GM19463 (cell line): Measurements from ENCODE around the gene FBXO17.
"Not testable (repeated sequence)": the region's sequence is repeated elsewhere in the genome, so short reads cannot be mapped to it uniquely, and the experiment has no call there.

Experiments
- ATAC-seq: cut with Tn5 transposase; IDR thresholded peaks from one replicate; pipeline ENCODE4 v1.9.1; 2021; ENCODE audit warnings: mild to moderate bottlenecking, moderate library complexity; ENCODE audit not compliant: unreplicated experiment

FBXO17 gene

GRCh38 chr19:38975214-38975860 lies at the start of gene FBXO17:
TSS of gene FBXO17 (minus strand) at chr19:38975742. CDS start at chr19:38950319, 25,423 bp downstream.
- no peak for ATAC-seq

GRCh38 chr19:39024875-39025641 lies 49.5 kb upstream of the FBXO17 start:
- no peak for ATAC-seq

GRCh38 chr19:39021063-39021462 lies 45.5 kb upstream of the FBXO17 start:
- no peak for ATAC-seq

GRCh38 chr19:39017646-39018045 lies 42.1 kb upstream of the FBXO17 start:
- ATAC-seq = no peak

GRCh38 chr19:39017026-39017425 lies 41.5 kb upstream of the FBXO17 start:
- no peak for ATAC-seq

- no peak for ATAC-seq
Measured at GRCh38 chr19:39014037-39014436, 38.5 kb upstream of the FBXO17 start.

- no peak for ATAC-seq
Measured at GRCh38 chr19:39009001-39009400, 33.5 kb upstream of the FBXO17 start.

- no peak for ATAC-seq
Measured at GRCh38 chr19:39008137-39008536, 32.6 kb upstream of the FBXO17 start.

- no peak for ATAC-seq
Measured at GRCh38 chr19:39007096-39007495, 31.6 kb upstream of the FBXO17 start.

- no peak for ATAC-seq
Measured at GRCh38 chr19:39004403-39004802, 28.9 kb upstream of the FBXO17 start.

- ATAC-seq = no peak
Measured at GRCh38 chr19:39003796-39004195, 28.3 kb upstream of the FBXO17 start.

GRCh38 chr19:39003188-39003587 lies 27.6 kb upstream of the FBXO17 start:
- ATAC-seq = no peak

- no peak for ATAC-seq
Measured at GRCh38 chr19:39001041-39001440, 25.5 kb upstream of the FBXO17 start.

GRCh38 chr19:38997576-38997975 lies 22.0 kb upstream of the FBXO17 start:
- not testable (repeated sequence) for ATAC-seq

GRCh38 chr19:38993271-38993670 lies 17.7 kb upstream of the FBXO17 start:
- no peak for ATAC-seq

GRCh38 chr19:38990949-38991697 lies 15.6 kb upstream of the FBXO17 start:
- ATAC-seq = no peak

- ATAC-seq = not testable (repeated sequence)
Measured at GRCh38 chr19:38989614-38990013, 14.1 kb upstream of the FBXO17 start.

- ATAC-seq = no peak
Measured at GRCh38 chr19:38989066-38989605, 13.6 kb upstream of the FBXO17 start.

GRCh38 chr19:38988627-38989026 lies 13.1 kb upstream of the FBXO17 start:
- ATAC-seq = not testable (repeated sequence)

GRCh38 chr19:38987745-38988144 lies 12.2 kb upstream of the FBXO17 start:
- not testable (repeated sequence) for ATAC-seq

GRCh38 chr19:38985262-38985661 lies 9.7 kb upstream of the FBXO17 start:
- ATAC-seq = no peak
